SK-N-SH (cell line): Measurements from ENCODE around the gene RGS6.

ENCODE experiments used
- EP300 ChIP-seq, 2 experiments: IDR thresholded peaks; 2 replicates each; pipeline versions ENCODE4 v1.4.0 to v1.6.1; 2012; ENCODE audit warnings: borderline replicate concordance in 1 of 2, low read depth in 1 of 2, low read length in 1 of 2
- FOXM1 ChIP-seq: IDR thresholded peaks from 2 replicates; pipeline ENCODE4 v1.4.0; 2012; ENCODE audit warnings: low read depth, mild to moderate bottlenecking
- MXI1 ChIP-seq: IDR thresholded peaks from 2 replicates; pipeline ENCODE4 v1.6.1; 2012; ENCODE audit warnings: mild to moderate bottlenecking, low read depth, low read length, improper control_type of control experiment
- NRF1 ChIP-seq: IDR thresholded peaks from 2 replicates; pipeline ENCODE4 v1.6.1; 2012; ENCODE audit warnings: low read depth, mild to moderate bottlenecking, low read length
- RAD21 ChIP-seq: IDR thresholded peaks from 2 replicates; pipeline ENCODE4 v1.6.1; 2012; ENCODE audit warnings: mild to moderate bottlenecking, low read length
- TAF1 ChIP-seq: IDR thresholded peaks from 2 replicates; pipeline ENCODE4 v1.6.1; 2012; ENCODE audit warnings: low read depth, mild to moderate bottlenecking, low read length, moderate library complexity, borderline replicate concordance
- TF ChIP-seq, protein P1 (sequence below): IDR thresholded peaks from 2 replicates; pipeline ENCODE4 v1.4.0; 2012; ENCODE audit warnings: low read depth, borderline replicate concordance
- TF ChIP-seq, protein P2 (sequence below): fragments of 200-600 bp; sonication (generic); IDR thresholded peaks from 2 replicates; pipeline ENCODE4 v1.6.1; 2017; ENCODE audit warnings: antibody characterized with exemption, mild to moderate bottlenecking, moderate library complexity
- TF ChIP-seq, protein P3 (sequence below): fragments of 150-350 bp; IDR thresholded peaks from 2 replicates; pipeline ENCODE4 v1.6.1; 2017; ENCODE audit warnings: antibody characterized with exemption, low read length, low read depth, borderline replicate concordance

DNA sequence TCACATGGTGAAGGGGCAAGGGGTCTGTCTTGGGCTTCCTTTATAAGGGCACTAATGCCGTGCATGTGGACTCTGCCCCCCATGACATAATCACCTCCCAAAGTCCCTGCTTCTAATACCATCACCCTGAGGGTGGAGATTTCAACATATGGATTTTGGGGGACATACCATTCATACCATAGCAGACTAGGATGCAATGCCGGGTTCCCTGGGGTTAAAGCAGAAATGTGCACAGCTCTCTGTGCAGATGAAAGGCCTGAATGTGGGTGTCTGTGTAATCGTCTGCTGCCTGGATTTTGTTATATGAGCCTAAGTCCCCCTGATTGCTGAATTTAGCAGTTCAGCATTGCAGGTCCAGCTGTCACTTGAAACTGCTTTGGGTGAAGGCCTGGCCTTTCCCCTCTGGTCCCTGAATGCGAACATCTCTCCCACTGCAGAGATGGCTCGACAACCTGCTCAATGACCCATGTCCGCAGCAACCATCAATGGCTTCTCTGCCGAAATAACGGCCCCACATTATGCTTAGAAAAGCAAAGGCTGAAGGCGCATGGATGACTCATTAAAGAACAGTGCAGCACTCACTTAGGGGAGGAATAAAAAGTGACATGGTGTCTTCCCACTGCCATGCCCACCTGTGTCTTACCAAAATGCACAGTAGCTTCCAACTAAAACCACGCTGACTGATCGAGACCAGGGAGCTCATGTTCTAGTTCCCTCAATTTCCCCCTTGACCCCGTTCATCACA lies 675.3 kb downstream of the RGS6 start:
- TF ChIP-seq EP300 (IDR thresholded peaks at IDR 0.05; ENCODE audit: borderline replicate concordance in 1 of 2, low read depth in 1 of 2, low read length in 1 of 2) (no peak), FOXM1 (no peak), MXI1 (no peak), TAF1 (no peak), NRF1 (no peak), RAD21 (no peak)
- TF ChIP-seq, protein P1, sequence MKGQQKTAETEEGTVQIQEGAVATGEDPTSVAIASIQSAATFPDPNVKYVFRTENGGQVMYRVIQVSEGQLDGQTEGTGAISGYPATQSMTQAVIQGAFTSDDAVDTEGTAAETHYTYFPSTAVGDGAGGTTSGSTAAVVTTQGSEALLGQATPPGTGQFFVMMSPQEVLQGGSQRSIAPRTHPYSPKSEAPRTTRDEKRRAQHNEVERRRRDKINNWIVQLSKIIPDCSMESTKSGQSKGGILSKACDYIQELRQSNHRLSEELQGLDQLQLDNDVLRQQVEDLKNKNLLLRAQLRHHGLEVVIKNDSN = no peak
- TF ChIP-seq, protein P2, sequence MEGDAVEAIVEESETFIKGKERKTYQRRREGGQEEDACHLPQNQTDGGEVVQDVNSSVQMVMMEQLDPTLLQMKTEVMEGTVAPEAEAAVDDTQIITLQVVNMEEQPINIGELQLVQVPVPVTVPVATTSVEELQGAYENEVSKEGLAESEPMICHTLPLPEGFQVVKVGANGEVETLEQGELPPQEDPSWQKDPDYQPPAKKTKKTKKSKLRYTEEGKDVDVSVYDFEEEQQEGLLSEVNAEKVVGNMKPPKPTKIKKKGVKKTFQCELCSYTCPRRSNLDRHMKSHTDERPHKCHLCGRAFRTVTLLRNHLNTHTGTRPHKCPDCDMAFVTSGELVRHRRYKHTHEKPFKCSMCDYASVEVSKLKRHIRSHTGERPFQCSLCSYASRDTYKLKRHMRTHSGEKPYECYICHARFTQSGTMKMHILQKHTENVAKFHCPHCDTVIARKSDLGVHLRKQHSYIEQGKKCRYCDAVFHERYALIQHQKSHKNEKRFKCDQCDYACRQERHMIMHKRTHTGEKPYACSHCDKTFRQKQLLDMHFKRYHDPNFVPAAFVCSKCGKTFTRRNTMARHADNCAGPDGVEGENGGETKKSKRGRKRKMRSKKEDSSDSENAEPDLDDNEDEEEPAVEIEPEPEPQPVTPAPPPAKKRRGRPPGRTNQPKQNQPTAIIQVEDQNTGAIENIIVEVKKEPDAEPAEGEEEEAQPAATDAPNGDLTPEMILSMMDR = no peak
- TF ChIP-seq, protein P3, sequence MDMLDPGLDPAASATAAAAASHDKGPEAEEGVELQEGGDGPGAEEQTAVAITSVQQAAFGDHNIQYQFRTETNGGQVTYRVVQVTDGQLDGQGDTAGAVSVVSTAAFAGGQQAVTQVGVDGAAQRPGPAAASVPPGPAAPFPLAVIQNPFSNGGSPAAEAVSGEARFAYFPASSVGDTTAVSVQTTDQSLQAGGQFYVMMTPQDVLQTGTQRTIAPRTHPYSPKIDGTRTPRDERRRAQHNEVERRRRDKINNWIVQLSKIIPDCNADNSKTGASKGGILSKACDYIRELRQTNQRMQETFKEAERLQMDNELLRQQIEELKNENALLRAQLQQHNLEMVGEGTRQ = no peak
